ENCODE data around the gene SSUH2.

Gene SSUH2

DNA sequence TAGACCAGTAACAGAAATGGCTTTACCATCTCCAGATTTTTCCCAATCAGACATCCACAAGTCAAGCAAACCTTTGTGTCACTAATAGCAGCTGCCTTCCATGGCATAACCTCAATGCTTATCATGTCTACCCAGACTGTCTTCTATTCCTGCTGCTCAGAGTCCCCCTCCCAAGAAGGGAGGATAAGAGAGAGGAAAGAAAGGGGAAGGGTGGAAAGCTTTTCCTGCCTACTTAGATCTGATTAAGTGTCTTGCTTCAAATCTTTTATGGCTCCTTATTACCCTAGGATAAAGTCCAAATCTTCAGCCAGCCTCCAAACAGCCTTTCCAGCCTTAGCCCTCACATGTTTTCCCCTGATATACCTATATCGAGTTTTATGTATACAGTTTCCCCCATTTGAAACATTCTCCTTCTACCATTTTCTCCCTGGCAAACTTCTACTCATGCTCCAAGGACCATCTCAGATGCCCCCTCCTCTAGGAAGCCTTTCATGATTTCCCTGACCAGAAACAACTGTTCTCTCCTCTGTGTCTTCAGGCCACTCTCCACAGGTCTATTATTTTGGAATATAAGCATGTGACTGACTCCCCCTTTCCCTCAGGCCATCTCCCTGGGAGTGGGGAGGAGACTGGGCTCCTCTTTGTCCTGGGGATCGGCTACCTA is 7.9 kb upstream of the SSUH2 start:
- H3K9me3 ChIP-seq (ENCODE audit: severe bottlenecking): no peaks in the 10 kb centered on the region
- no peak overlapping the region for H3K4me3 ChIP-seq (ENCODE audit: low read depth, low read length)
- no peaks in the 10 kb centered on the region for H3K36me3 ChIP-seq
- TF ChIP-seq, protein P1, sequence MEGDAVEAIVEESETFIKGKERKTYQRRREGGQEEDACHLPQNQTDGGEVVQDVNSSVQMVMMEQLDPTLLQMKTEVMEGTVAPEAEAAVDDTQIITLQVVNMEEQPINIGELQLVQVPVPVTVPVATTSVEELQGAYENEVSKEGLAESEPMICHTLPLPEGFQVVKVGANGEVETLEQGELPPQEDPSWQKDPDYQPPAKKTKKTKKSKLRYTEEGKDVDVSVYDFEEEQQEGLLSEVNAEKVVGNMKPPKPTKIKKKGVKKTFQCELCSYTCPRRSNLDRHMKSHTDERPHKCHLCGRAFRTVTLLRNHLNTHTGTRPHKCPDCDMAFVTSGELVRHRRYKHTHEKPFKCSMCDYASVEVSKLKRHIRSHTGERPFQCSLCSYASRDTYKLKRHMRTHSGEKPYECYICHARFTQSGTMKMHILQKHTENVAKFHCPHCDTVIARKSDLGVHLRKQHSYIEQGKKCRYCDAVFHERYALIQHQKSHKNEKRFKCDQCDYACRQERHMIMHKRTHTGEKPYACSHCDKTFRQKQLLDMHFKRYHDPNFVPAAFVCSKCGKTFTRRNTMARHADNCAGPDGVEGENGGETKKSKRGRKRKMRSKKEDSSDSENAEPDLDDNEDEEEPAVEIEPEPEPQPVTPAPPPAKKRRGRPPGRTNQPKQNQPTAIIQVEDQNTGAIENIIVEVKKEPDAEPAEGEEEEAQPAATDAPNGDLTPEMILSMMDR (IDR thresholded peaks at IDR 0.05; ENCODE audit: low read depth, low read length): no peak
- DNase-seq: no peak
- no peaks in the 10 kb centered on the region for H3K27me3 ChIP-seq (ENCODE audit: insufficient read depth, low read depth, severe bottlenecking)
- H3K27ac ChIP-seq: no peak overlapping the region

DNA sequence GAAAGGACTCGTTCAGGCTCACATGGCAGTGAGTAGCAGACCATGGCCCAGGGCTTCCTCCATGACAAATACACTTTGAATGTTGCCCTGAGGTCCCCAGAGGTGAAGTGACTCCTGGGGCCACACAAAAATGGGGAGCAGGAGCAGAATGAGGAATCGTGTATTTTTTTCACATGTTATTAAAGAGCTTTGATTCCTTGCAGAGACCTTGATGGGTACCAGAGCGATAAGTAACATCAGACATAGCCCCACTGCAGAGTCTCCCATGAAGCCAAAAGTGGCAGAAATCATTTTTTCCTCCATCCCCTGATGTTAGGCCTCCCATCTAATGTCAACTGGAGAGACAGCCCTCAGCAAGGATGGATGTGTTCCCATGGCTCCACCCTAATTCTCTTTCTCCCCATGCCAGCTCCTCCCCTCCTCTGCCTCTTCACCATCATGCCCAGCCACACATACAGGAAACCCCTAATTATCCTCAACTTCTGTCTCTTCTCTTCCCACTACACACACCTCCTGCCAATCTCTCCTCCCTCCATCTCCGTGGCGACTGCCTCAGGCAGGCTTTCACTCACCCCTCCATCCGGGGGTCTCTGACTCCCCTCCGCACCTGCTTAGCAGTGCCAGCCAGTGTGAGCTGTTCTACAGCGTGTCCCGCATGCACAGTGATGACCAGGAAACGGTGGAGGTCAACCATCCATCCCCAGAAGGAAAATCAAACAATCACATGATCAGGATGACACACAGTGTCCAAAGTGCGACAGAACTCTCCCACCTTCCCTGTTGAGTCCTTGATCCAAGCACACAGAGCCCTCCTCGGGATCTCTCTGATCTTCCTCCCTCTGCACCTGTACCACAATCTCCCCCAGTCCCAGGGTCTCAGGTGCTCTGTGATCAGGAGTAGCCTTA is 7.1 kb upstream of the SSUH2 start:
- H3K4me3 ChIP-seq (ENCODE audit: low read depth, low read length): no peak overlapping the region
- DNase-seq: no peak
- no peak overlapping the region for H3K27ac ChIP-seq
- H3K36me3 ChIP-seq: no peaks in the 10 kb centered on the region
- TF ChIP-seq, protein P1 (IDR thresholded peaks at IDR 0.05; ENCODE audit: low read depth, low read length): no peak
- no peaks in the 10 kb centered on the region for H3K27me3 ChIP-seq (ENCODE audit: insufficient read depth, low read depth, severe bottlenecking)
- H3K9me3 ChIP-seq (ENCODE audit: severe bottlenecking): no peaks in the 10 kb centered on the region

DNA sequence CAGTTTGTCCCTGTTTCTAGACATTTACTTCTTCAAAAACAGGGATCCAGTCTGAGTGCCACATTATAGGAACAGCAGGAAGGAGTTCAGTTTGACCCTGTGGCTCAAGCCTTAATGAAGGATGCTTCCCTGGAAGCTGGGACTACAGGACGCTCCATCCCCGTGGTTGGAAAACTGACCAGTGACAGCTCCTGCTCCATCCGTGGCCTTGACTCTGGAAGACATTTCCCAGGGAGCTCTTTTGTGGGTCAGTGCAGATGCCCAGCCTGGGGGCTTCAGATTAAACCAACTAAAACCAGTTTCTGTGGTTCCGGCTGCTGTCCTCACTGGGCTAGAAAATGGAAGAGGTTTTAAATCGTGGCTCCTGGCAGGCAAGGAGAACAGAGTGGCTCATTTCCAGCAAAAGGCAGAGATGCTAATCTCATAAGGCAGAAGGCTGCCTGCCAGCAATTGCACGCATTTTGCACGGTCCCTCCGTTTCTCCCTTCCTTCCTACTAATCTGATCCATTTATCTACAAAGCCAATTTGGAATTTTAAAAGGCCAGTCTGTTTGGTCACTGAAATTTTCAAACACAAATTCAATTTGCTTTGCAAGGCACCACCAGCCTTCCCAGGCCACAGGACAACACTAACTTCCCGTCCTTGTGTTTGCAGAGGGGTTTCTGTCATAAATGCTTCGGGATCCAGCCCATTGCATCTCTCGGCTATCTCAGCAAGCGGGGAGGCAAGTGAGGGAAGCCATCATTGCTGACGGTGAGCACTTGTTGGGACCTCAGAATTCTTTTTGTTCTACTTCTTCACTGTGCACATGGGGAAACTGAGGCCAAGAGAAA is 6.2 kb upstream of the SSUH2 start:
- TF ChIP-seq, protein P1 (IDR thresholded peaks at IDR 0.05; ENCODE audit: low read depth, low read length): no peak
- Histone ChIP-seq H3K36me3 (no peaks in the 10 kb centered on the region), H3K9me3 (ENCODE audit: severe bottlenecking) (no peaks in the 10 kb centered on the region), H3K27ac (no peak overlapping the region), H3K27me3 (ENCODE audit: insufficient read depth, low read depth, severe bottlenecking) (no peaks in the 10 kb centered on the region), H3K4me3 (ENCODE audit: low read depth, low read length) (no peak overlapping the region)
- DNase-seq: no peak

DNA sequence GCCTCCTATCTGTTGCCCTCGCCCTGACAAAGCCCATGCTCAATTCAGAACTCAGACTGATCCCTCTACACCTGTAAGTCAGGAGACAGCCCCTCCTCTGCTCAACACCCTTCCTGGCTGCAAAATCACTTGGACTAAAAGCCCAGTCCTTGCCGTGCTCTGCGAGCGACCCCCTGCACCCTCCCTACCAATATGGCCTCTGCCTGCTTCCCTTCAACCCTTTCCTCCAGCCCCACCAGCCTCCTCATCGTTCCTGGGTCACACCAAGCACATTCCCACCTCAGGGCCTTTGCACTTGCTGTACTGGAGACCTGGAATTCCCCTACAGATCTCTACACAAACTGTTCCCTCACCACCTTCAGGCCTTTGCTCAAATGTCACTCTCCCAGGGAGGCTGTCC is 5.2 kb upstream of the SSUH2 start:
- no peak overlapping the region for H3K27ac ChIP-seq
- TF ChIP-seq, protein P1 (IDR thresholded peaks at IDR 0.05; ENCODE audit: low read depth, low read length): no peak
- no peak for DNase-seq
- H3K27me3 ChIP-seq (ENCODE audit: insufficient read depth, low read depth, severe bottlenecking): no peaks in the 10 kb centered on the region
- H3K4me3 ChIP-seq (ENCODE audit: low read depth, low read length): no peak overlapping the region
- no peaks in the 10 kb centered on the region for H3K36me3 ChIP-seq
- no peaks in the 10 kb centered on the region for H3K9me3 ChIP-seq (ENCODE audit: severe bottlenecking)

DNA sequence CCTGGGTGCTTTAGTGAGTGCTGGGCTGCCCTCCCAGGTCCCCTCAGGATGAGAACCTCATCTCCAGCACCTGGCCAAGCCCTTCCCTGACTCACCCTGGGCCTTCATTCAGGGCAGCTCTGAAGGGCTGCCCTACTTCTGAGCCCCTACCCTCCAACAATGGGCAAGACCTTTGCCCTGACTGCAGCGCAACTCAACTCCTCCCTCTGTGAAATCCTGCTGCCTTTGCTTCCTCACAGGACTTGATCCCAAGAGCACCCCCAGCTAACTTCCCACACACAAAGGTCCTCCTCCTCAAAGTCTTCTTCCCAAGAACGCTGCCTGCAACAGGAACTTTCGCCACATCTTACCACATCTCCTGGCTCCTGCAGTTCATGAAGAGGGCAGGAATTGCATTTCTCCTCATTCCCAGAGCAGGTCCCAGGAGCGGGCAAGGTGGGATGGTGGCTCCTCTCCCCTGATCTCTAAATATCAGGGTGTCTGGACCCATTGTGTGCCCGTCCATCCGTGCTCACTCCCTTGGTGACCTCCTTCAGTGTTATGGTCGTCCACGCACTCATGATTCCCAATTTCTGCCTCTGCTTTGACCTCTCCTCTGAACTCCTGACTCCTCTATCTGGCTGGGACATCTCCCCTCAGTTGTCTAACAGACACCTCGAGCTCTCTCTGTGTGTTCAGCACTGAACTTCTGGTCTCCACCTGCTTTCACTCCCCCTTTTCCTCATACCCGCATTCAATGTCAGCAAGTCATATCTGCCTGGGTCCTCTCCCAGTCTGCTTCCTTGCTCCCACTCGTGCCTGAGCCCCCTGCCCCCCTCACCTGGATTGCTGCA is 4.5 kb upstream of the SSUH2 start:
- H3K27ac ChIP-seq: no peak overlapping the region
- H3K4me3 ChIP-seq (ENCODE audit: low read depth, low read length): no peak overlapping the region
- TF ChIP-seq, protein P1 (IDR thresholded peaks at IDR 0.05; ENCODE audit: low read depth, low read length): no peak
- no peak for DNase-seq
- no peaks in the 10 kb centered on the region for H3K36me3 ChIP-seq
- H3K9me3 ChIP-seq (ENCODE audit: severe bottlenecking): no peaks in the 10 kb centered on the region
- H3K27me3 ChIP-seq (ENCODE audit: insufficient read depth, low read depth, severe bottlenecking): no peaks in the 10 kb centered on the region

Data from WERI-Rb-1 (cell line).